Measurements from ENCODE around the gene FBN2. TPM values are rescaled to one million over a fixed set of nuclear protein-coding genes. Genes with fewer than 3 reads are reported as not detected.

FBN2 gene
- total RNA-seq, 1 experiment from 2014 or later, result 0.42 TPM

- DNase-seq (ENCODE audit: low read depth, low spot score), result no peak
- RAD21 ChIA-PET (ENCODE audit: low non-redundant PET in 1 of 2, low total read pairs in 2 of 2, uncharacterized antibody in 2 of 2, unreplicated experiment in 2 of 2), result no interaction called here
- CTCF ChIA-PET, result no interaction called here
Observed at GRCh38 chr5:128357226-128357625, 180.8 kb downstream of the FBN2 start.

More at GRCh38 chr5:128357226-128357625, 180.8 kb downstream of the FBN2 start:
- no TSS peak for BruUV-seq (replicated peaks)
- Histone ChIP-seq H3K27me3 (ENCODE audit: insufficient read depth, low read length) (no peaks in the 10 kb centered on the region), H3K79me2 (ENCODE audit: insufficient read depth, low read length) (no peaks in the 10 kb centered on the region), H3K27ac (ENCODE audit: low read depth, low read length) (no peak overlapping the region), H3K9ac (ENCODE audit: low read length) (no peak overlapping the region), H4K20me1 (ENCODE audit: insufficient read depth) (no peaks in the 10 kb centered on the region), H3K4me2 (ENCODE audit: low read length) (no peak overlapping the region), H3K9me2 (ENCODE audit: insufficient read depth) (no peaks in the 10 kb centered on the region), H2AFZ (ENCODE audit: low read depth, low read length, poor library complexity, severe bottlenecking) (no peak overlapping the region), H3K36me3 (ENCODE audit: control insufficient read depth in 1 of 2, insufficient read depth in 2 of 2, low read length in 2 of 2) (no peaks in the 10 kb centered on the region), H3K4me3 (replicated peaks in 1 of 2; ENCODE audit: low read depth in 1 of 2, low read length in 2 of 2) (no peak overlapping the region), H3K9me3 (ENCODE audit: control insufficient read depth in 1 of 2, insufficient read depth in 1 of 2, low read depth in 1 of 2, low read length in 2 of 2) (no peaks in the 10 kb centered on the region), H3K4me1 (ENCODE audit: control insufficient read depth in 1 of 2, insufficient read depth in 2 of 2, low read length in 2 of 2) (no peaks in the 10 kb centered on the region)
- intact Hi-C loops (cut with micrococcal nuclease), result no loop called here
- no peak for ATAC-seq
- POLR2A ChIA-PET, result no interaction called here
- TF ChIP-seq EGR1 (IDR thresholded peaks at IDR 0.05; ENCODE audit: low read depth), result no peak
- TF ChIP-seq SP1 (IDR thresholded peaks at IDR 0.05; ENCODE audit: low read depth), result no peak
- TF ChIP-seq ZNF274 (IDR thresholded peaks at IDR 0.05; ENCODE audit: low read depth, low read length), result no peak
- TF ChIP-seq MAX (IDR thresholded peaks at IDR 0.05), result no peak
- TF ChIP-seq ZBTB33 (IDR thresholded peaks at IDR 0.05; ENCODE audit: extremely low read depth, insufficient replicate concordance, low read length), result no peak
- TF ChIP-seq CBX3 (IDR thresholded peaks at IDR 0.05; ENCODE audit: low read depth), result no peak
- TF ChIP-seq FOSL1 (IDR thresholded peaks at IDR 0.05; ENCODE audit: low read depth), result no peak
- TF ChIP-seq ELF1 (IDR thresholded peaks at IDR 0.05; ENCODE audit: borderline replicate concordance, low read depth), result no peak
